ENCODE results near the gene RAPGEF5.

Gene RAPGEF5

GRCh38 chr7:22189230-22189629, 167.7 kb downstream of the RAPGEF5 start:
- no peak for DNase-seq (ENCODE audit: low spot score)

GRCh38 chr7:22187691-22188348, 169.1 kb downstream of the RAPGEF5 start:
- DNase-seq (ENCODE audit: low spot score), result no peak

- no peak for DNase-seq (ENCODE audit: low spot score)
These were observed 171.4 kb downstream of the RAPGEF5 start for GRCh38 chr7:22185559-22185958.

- DNase-seq (ENCODE audit: low spot score), result no peak
These were observed 172.3 kb downstream of the RAPGEF5 start for GRCh38 chr7:22184549-22185199.

GRCh38 chr7:22183522-22184280, 173.3 kb downstream of the RAPGEF5 start:
- no peak for DNase-seq (ENCODE audit: low spot score)

- no peak for DNase-seq (ENCODE audit: low spot score)
These were observed 174.8 kb downstream of the RAPGEF5 start for GRCh38 chr7:22182149-22182548.

GRCh38 chr7:22181663-22182062, 175.3 kb downstream of the RAPGEF5 start:
- DNase-seq (ENCODE audit: low spot score), result no peak

- DNase-seq (ENCODE audit: low spot score), result no peak
These were observed 177.5 kb downstream of the RAPGEF5 start for GRCh38 chr7:22179442-22179879.

- no peak for DNase-seq (ENCODE audit: low spot score)
These were observed 178.2 kb downstream of the RAPGEF5 start for GRCh38 chr7:22178735-22179134.

- no peak for DNase-seq (ENCODE audit: low spot score)
These were observed 180.1 kb downstream of the RAPGEF5 start for GRCh38 chr7:22176791-22177412.

- DNase-seq (ENCODE audit: low spot score), result no peak
These were observed 182.4 kb downstream of the RAPGEF5 start for GRCh38 chr7:22174574-22174953.

GRCh38 chr7:22173685-22174573, 183.0 kb downstream of the RAPGEF5 start:
- DNase-seq (ENCODE audit: low spot score), result peak; percentile 14

- no peak for DNase-seq (ENCODE audit: low spot score)
These were observed 188.8 kb downstream of the RAPGEF5 start for GRCh38 chr7:22168129-22168634.

- DNase-seq (ENCODE audit: low spot score), result no peak
These were observed 189.5 kb downstream of the RAPGEF5 start for GRCh38 chr7:22167482-22167881.

- no peak for DNase-seq (ENCODE audit: low spot score)
These were observed 190.0 kb downstream of the RAPGEF5 start for GRCh38 chr7:22166928-22167327.

GRCh38 chr7:22159341-22159740, 197.6 kb downstream of the RAPGEF5 start:
- no peak for DNase-seq (ENCODE audit: low spot score)

- DNase-seq (ENCODE audit: low spot score), result no peak
These were observed 199.4 kb downstream of the RAPGEF5 start for GRCh38 chr7:22157552-22157951.

GRCh38 chr7:22156205-22156604, 200.7 kb downstream of the RAPGEF5 start:
- DNase-seq (ENCODE audit: low spot score), result no peak

- no peak for DNase-seq (ENCODE audit: low spot score)
These were observed 202.8 kb downstream of the RAPGEF5 start for GRCh38 chr7:22154143-22154529.

GRCh38 chr7:22153432-22154142, 203.4 kb downstream of the RAPGEF5 start:
- no peak for DNase-seq (ENCODE audit: low spot score)

GRCh38 chr7:22152690-22153089, 204.3 kb downstream of the RAPGEF5 start:
- DNase-seq (ENCODE audit: low spot score), result no peak
